Urinary bladder (tissue), 4 donors: ENCODE data around the gene PPP1R3C. TPM values are rescaled to one million over a fixed set of nuclear protein-coding genes. Genes with fewer than 3 reads are reported as not detected.

Experiments used
- DNase-seq: peaks from one replicate; pipeline ENCODE4 v3.0.0-alpha.2; 2015; ENCODE audit errors: extremely low spot score
- H3K27ac ChIP-seq: one replicate; pipeline ENCODE4 v1.5.1; 2013; ENCODE audit warnings: low read depth, mild to moderate bottlenecking, moderate library complexity
- H3K36me3 ChIP-seq: one replicate; pipeline ENCODE4 v1.6.1; 2013; ENCODE audit warnings: mild to moderate bottlenecking, moderate library complexity; ENCODE audit not compliant: insufficient read depth
- H3K4me1 ChIP-seq: one replicate; pipeline ENCODE4 v1.6.1; 2013; ENCODE audit warnings: mild to moderate bottlenecking, moderate library complexity; ENCODE audit not compliant: insufficient read depth
- H3K4me3 ChIP-seq: one replicate; pipeline ENCODE4 v1.5.1; 2013; ENCODE audit warnings: low read depth, low read length
- WGBS: extraction: QIAGEN DNeasy Blood & Tissue Kit; methylation state at CpG from one replicate; pipeline ENCODE4 v1.1.7; 2013; 5-methylcytosine and 5-hydroxymethylcytosine counted together
- polyA plus RNA-seq: library from polyadenylated mRNA; stranded (reverse); fragments of 200-250 nt; gene quantifications from one replicate; pipeline ENCODE4 v1.2.3, GENCODE V29; 2013
- total RNA-seq: library from RNA; depleted of rRNA; stranded (reverse); fragments of >200 nt; gene quantifications from one replicate; pipeline ENCODE4 v1.2.3, GENCODE V29; 2014
- donor health status: healthy with polysubstance abuse.
- donor health status: healthy.

The PPP1R3C gene
- total and polyA plus RNA-seq, 2 donors = 24.5 to 129 TPM

- 82% methylated on average over 2 of the region's 2 CpGs for WGBS
- H3K4me3 ChIP-seq = no peak overlapping the region
- no peaks in the 10 kb centered on the region for H3K4me1 ChIP-seq
- H3K27ac ChIP-seq = no peak overlapping the region
- no peak for DNase-seq
- H3K36me3 ChIP-seq = no peaks in the 10 kb centered on the region
Measured at GRCh38 chr10:91642831-91643692, 10.2 kb upstream of the PPP1R3C start.

DNA sequence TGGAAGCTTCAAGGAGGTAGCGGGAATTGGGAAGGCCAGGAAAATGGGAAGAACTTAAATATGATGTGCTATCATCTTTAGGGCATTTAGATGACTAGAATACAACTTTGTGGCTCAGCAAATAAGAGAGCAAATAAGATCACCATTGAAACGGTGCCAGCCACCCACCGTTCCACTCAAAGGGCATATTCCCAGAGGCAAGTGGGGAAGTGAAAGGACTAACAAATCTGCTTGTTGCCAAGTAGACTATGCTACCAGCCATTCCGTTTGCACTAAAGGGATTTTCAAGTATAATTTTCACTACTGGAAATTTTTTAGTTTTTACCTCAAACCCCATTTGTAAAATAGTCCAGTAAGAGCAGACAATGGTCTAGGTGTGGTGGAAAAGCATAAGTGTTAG is 4.0 kb upstream of the PPP1R3C start:
- 86% methylated on average over 4 of the region's 4 CpGs for WGBS
- DNase-seq = no peak
- Histone ChIP-seq H3K36me3 (no peaks in the 10 kb centered on the region), H3K27ac (no peak overlapping the region), H3K4me3 (no peak overlapping the region), H3K4me1 (no peaks in the 10 kb centered on the region)

- 57% methylated on average over 10 of the region's 10 CpGs for WGBS
- H3K4me1 ChIP-seq = no peaks in the 10 kb centered on the region
- no peaks in the 10 kb centered on the region for H3K36me3 ChIP-seq
- DNase-seq = no peak
- no peak overlapping the region for H3K27ac ChIP-seq
- no peak overlapping the region for H3K4me3 ChIP-seq
Measured at GRCh38 chr10:91635401-91636400, 2.8 kb upstream of the PPP1R3C start.

- Histone ChIP-seq H3K27ac (no peak overlapping the region), H3K4me3 (no peak overlapping the region), H3K4me1 (no peaks in the 10 kb centered on the region), H3K36me3 (no peaks in the 10 kb centered on the region)
- WGBS = 91% methylated on average over 3 of the region's 3 CpGs
- DNase-seq = no peak
Measured at GRCh38 chr10:91634898-91635297, 2.0 kb upstream of the PPP1R3C start.

DNA sequence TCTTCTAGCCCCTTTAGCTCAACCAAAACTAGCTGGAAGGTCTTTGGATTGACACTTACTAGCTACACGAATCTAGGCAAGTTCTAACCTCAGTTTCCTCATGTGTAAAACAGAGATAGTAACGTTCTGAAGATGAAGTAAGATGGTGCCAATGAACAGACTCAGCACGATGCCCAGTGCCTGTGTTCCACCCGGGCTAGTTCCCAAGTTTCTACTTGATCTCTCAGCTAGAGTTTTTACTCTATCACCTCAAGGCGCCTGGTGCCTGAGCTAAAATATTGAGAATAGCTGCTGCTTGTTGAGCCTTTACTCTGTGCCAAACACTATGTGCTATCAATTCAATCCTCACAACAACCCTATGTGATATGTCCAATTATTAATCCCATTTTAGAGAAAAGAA is 1.4 kb upstream of the PPP1R3C start:
- Histone ChIP-seq H3K36me3 (no peaks in the 10 kb centered on the region), H3K4me3 (no peak overlapping the region), H3K27ac (no peak overlapping the region), H3K4me1 (no peaks in the 10 kb centered on the region)
- no peak for DNase-seq
- 90% methylated on average over 5 of the region's 5 CpGs for WGBS

DNA sequence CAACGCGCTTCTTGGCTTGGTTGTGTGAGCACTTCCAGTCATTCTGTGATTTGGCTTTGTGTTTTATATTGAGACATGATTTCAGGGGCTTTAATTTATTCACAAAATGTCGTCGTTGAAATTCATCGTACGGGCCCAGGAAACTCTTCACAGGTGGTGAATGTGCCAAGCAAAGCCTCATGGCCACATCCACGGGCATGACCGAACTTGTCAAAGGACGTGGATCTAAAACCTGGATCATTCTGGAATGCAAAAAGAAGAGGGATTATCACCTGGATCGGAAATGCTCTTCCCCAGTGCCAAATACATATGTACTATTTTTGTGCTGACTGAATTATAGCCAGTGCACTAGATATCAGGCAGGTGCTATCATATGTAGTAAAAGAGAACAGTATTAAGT is 2.2 kb downstream of the PPP1R3C start:
- Histone ChIP-seq H3K4me3 (no peak overlapping the region), H3K27ac (no peak overlapping the region), H3K36me3 (no peaks in the 10 kb centered on the region), H3K4me1 (no peaks in the 10 kb centered on the region)
- WGBS = 86% methylated on average over 10 of the region's 10 CpGs
- no peak for DNase-seq

GRCh38 chr10:91629715-91630549 is 2.9 kb downstream of the PPP1R3C start:
- Histone ChIP-seq H3K4me1 (no peaks in the 10 kb centered on the region), H3K27ac (no peak overlapping the region), H3K4me3 (peak overlapping the region; percentile 8), H3K36me3 (no peaks in the 10 kb centered on the region)
- no peak for DNase-seq
- WGBS = 86% methylated on average over 11 of the region's 11 CpGs

- Histone ChIP-seq H3K4me1 (no peaks in the 10 kb centered on the region), H3K27ac (no peak overlapping the region), H3K4me3 (no peak overlapping the region), H3K36me3 (no peaks in the 10 kb centered on the region)
- no peak for DNase-seq
- WGBS = 47% methylated on average over 1 of the region's 1 CpG
Measured at GRCh38 chr10:91628383-91628782, 4.5 kb downstream of the PPP1R3C start.

GRCh38 chr10:91627344-91628102 is 5.3 kb downstream of the PPP1R3C start:
- WGBS = 41% methylated on average over 7 of the region's 7 CpGs
- H3K36me3 ChIP-seq = no peaks in the 10 kb centered on the region
- no peaks in the 10 kb centered on the region for H3K4me1 ChIP-seq
- no peak for DNase-seq
- no peak overlapping the region for H3K4me3 ChIP-seq
- no peak overlapping the region for H3K27ac ChIP-seq

- Histone ChIP-seq H3K4me3 (no peak overlapping the region), H3K27ac (no peak overlapping the region)
Measured at GRCh38 chr10:91626936-91627335, 5.9 kb downstream of the PPP1R3C start.

GRCh38 chr10:91624633-91625032 is 8.2 kb downstream of the PPP1R3C start:
- no peaks in the 10 kb centered on the region for H3K36me3 ChIP-seq
- H3K27ac ChIP-seq = no peak overlapping the region
- H3K4me3 ChIP-seq = no peak overlapping the region
- H3K4me1 ChIP-seq = no peaks in the 10 kb centered on the region
- DNase-seq = no peak

More at GRCh38 chr10:91626936-91627335, 5.9 kb downstream of the PPP1R3C start:
- DNase-seq = no peak
- 88% methylated on average over 2 of the region's 2 CpGs for WGBS
- H3K36me3 ChIP-seq = no peaks in the 10 kb centered on the region
- H3K4me1 ChIP-seq = no peaks in the 10 kb centered on the region

GRCh38 chr10:91622601-91623000 is 10.3 kb downstream of the PPP1R3C start:
- Histone ChIP-seq H3K27ac (no peak overlapping the region), H3K4me3 (no peak overlapping the region), H3K36me3 (no peaks in the 10 kb centered on the region), H3K4me1 (no peaks in the 10 kb centered on the region)
- 96% methylated on average over 1 of the region's 1 CpG for WGBS
- no peak for DNase-seq
